HG02642 (cell line): Measurements from ENCODE around the gene WNT8A.
"Not testable (repeated sequence)": the region's sequence is repeated elsewhere in the genome, so short reads cannot be mapped to it uniquely, and the experiment has no call there.

ENCODE experiments used
- ATAC-seq: cut with Tn5 transposase; IDR thresholded peaks from one replicate; pipeline ENCODE4 v1.9.1; 2021; ENCODE audit warnings: mild to moderate bottlenecking; ENCODE audit not compliant: unreplicated experiment, poor library complexity

WNT8A gene

GRCh38 chr5:138083702-138084101 lies at the start of gene WNT8A:
WNT8A (plus strand) TSS chr5:138084033; CDS start chr5:138084128, 95 bp downstream.
- ATAC-seq = no peak

DNA sequence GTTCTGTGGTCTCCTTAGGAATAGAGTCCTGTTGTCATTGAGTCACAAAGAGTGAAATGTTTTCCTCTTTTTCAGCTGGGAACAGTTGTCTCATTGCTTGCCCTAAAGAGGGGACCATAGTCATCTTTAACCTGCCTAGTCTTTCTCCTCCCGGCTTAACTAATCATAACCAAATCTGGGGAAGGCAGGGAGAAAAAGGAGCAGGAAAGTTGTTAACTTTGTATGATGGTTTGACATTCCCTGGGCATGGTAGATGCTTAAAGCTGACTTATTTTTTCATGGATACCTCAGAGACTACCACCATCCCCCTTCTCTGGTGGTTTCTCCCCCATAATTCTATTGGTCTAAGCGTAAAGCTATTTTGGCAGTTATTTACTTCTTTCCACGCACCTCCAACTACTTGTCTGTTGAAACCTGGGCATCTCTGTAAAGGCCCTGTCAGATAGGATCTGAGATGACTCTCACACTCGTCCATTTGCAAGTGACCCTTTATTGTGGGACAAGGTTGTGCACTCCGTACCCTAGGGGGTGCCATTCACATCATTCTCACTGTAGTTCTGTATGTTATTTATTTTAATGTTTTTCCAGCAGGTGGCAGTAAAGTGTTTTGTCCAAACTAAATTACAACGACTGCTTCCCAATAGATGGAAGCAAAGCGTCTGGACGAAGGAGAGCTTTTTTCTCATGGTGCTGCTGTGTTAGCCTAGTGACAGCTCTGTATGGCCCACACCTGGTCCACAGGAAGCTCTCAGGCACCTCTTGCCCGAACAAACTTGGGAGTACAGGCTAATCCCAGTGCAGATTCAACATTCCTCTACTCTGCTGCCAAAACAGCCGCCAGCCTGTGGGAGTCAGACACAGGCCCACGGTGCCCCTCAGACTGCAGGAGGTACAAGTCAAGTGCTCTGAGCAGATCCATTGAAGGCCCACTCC lies 48.0 kb upstream of the WNT8A start:
- ATAC-seq = peak; percentile 32

GRCh38 chr5:138037271-138037670 lies 46.6 kb upstream of the WNT8A start:
- ATAC-seq = no peak

DNA sequence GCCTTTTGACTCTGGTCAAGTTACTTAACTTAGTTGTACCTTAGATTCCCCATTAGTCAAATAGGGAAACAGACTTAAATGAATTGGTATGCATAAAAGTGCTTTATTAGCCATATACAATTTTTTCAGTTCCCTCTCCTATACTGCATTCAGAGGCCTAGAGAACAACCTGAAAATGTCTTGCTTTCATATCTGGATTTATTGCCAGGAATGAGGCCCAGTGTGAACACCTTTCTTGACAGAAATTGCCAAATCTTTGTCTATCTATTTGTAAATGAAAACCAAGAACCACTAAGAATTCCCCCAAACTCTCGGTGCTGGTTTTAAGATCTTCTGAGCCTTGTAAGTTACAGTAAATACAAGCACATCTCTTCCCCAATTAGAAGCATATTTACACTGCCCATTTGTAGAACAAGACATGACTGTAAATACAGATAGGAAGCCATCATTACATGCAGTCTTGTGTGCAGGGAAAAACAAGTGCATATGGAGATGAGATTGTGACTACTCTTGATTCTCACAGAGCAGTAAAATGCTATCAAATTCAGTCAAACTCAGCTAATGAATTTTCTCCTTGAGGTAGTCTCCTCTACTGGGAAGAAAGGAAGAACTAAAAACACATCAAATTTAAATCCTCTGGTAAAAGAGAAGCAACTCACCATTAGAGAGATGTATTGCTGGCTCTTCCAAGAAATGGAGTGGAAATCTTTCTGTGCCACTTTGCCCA lies 45.8 kb upstream of the WNT8A start:
- ATAC-seq = no peak

DNA sequence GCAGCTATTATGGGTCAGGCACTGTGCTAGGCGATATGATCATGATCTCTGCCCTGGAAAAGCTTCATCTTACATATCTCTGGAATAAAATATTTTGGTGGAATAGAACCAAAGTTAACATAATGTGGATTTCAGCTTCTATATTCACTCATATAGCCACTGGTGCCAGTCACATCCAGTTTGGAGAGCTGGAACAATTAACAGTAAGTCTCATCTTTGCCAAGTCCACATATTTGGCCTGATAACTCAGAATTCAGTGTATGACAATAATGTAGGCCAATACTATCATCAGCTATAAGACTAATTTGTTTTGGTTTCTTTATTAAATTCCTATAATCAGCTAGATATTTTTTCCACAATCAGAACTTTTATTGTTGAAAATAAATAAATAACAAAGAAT lies 45.0 kb upstream of the WNT8A start:
- no peak for ATAC-seq

DNA sequence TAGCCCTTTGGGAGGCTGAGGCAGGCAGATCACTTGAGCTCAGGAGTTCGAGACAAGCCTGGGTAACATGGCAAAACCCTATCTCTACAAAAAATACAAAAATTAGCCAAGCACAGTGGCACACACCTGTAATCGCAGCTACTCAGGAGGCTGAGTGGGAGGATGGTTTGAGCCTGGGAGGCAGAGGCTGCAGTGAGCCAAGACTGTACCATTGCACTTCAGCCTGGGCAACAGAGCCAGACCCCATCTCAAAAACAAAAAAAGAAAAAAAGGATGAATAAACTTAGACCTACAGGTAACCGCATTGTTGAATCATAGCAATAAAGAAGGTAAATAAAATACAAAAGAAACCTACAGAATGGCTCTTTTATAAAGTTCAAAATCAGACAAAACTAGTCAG lies 38.5 kb upstream of the WNT8A start:
- not testable (repeated sequence) for ATAC-seq

DNA sequence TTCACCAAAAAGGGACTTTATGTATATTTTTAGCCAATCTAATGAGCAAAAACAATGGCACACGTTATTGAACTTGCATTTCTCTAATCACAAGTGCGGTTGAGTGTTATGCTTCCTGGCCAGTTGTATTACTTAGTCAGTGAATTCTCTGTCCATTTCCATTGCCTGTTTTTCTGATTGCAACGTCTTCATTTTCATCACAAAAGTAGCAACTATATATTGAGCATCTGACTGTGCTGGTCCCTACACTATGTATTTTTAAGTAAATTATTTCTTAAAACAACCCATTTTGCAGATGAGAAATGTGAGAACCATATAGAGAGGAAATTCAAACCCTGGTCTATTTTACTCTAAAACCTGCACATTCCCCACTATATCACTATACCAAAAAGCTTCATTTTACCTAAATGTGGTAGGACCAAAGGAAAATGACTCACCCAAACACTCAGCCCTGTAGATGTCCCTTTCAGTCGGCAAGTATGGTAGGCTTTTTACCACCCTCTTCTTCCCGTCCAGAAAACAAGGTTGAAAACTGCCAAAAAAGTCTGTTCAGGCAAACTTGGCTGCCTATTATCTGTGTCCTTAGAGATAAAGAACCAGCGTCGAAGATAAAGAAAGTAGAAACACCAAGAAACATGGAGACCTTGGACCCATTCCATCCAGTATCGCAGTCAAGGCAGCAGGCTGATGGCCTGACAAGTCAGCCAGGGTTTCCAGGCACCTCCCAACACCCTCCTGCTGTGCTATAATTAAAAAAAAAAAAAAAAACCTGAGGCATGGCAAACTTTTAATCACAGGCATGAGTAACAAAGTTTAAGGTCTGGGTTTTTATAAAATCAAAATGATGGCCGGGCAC lies 32.2 kb upstream of the WNT8A start:
- ATAC-seq = no peak

- not testable (repeated sequence) for ATAC-seq
Observed at GRCh38 chr5:138052718-138053117, 31.1 kb upstream of the WNT8A start.

GRCh38 chr5:138053554-138053953 lies 30.3 kb upstream of the WNT8A start:
- ATAC-seq = no peak

GRCh38 chr5:138054206-138054605 lies 29.6 kb upstream of the WNT8A start:
- no peak for ATAC-seq

GRCh38 chr5:138054847-138055558 lies 28.8 kb upstream of the WNT8A start:
- ATAC-seq = no peak

DNA sequence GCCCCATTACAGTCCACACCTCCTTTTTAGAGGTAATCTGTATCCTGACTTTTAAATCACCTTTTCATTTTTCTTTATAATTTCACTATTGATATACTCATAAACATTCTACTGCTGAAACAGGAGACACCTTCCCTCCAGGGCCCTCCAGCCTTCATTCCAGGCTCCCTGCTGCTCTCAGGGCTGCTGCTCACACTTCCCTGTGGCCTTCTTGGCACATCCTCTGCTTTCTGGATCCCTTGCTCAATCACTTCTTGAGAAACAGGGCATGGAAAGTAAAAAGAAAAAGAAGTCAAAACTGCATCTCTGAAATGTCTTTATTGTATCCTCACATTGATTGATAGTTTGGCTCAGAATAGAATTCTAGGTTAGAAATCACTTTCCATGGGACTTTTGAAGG lies 19.3 kb upstream of the WNT8A start:
- no peak for ATAC-seq

- ATAC-seq = no peak
Observed at GRCh38 chr5:138065102-138065501, 18.7 kb upstream of the WNT8A start.

DNA sequence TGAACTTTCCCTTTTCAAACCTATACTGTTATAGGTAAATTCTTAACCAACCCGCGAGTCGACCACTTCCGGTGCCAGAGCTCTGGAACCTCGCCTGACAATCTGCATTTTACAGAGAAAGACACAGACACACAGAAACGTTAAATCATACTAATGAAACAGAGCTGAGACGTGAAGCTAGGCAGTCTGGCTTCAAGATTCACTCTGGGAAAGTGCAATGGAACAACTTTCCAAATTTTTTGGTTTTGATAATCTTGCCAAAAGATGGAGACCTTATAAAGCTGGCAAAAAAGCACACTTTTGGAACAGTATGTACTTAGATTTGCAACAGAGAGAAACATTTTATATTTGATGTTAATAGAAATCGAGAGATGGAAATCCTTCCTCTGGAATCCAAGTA lies 15.9 kb upstream of the WNT8A start:
- no peak for ATAC-seq

GRCh38 chr5:138068742-138069600 lies 14.9 kb upstream of the WNT8A start:
- ATAC-seq = no peak

DNA sequence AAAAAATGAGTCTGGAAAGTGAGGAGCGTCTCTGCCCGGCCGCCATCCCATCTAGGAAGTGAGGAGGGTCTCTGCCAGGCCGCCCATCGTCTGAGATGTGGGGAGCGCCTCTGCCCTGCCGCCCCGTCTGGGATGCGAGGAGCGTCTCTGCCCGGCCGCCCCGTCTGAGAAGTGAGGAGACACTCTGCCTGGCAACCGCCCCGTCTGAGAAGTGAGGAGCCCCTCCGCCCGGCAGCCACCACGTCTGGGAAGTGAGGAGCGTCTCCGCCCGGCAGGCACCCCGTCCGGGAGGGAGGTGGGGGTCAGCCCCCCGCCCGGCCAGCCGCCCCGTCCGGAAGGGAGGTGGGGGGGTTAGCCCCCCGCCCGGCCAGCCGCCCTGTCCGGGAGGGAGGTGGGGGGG lies 13.8 kb upstream of the WNT8A start:
- ATAC-seq = not testable (repeated sequence)

GRCh38 chr5:138077064-138077696 lies 6.7 kb upstream of the WNT8A start:
- no peak for ATAC-seq

DNA sequence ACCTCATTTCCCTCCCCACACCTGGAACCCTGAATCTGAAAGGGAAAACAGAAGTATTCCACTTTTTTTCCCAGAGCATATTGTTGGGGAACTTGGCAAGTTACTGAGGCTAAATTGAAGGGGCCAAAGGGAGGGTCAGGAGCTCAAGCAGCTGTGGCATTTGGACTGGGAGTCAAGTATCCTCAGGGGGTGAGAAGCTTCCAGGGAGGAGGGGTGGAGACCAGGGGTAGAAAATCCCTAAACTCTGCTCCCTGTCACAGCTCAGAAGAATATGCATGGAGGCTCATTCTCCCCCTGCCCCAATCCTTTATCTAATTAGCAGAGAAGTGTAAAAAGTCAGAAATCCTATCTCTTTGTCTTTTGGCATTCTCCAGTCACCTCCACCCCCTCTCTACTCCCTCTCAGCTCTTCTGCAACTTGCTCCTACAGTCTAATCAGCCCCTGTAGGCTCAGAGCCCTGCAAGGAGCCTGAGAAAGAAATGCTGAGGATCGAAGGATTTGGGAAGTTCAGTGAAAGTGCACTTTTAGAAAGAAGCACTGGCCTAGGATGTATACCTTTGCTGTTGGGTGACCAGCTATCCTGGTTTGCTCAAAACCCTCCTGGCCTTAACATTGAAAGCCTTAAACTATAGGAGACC lies 5.7 kb upstream of the WNT8A start:
- ATAC-seq = no peak
